Measurements from ENCODE around the gene SORCS1. TPM values are rescaled to one million over a fixed set of nuclear protein-coding genes. Genes with fewer than 3 reads are reported as not detected.

The SORCS1 gene
- total RNA-seq, 2 experiments from 2014 or later = not detected

DNA sequence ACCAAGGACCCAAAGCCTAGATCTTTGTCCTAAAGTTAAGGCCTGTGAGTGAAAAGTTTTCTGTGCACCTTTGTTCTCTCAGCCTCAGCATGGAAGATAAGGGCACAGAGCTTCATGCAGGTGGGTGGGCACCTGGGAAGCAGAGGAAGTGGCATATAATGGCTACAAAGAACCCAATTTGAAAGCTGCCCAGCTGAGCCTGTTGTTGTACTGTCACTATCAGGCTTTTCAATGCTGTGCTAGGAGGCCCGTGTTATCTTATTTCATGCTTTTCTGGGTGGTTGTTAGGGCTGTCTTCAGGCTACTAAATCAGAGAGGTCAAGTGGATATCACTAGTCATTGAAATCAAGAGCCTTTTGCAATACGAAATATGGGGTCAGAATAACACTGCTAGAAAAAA is 443.8 kb downstream of the SORCS1 start:
- TF ChIP-seq, protein P1, sequence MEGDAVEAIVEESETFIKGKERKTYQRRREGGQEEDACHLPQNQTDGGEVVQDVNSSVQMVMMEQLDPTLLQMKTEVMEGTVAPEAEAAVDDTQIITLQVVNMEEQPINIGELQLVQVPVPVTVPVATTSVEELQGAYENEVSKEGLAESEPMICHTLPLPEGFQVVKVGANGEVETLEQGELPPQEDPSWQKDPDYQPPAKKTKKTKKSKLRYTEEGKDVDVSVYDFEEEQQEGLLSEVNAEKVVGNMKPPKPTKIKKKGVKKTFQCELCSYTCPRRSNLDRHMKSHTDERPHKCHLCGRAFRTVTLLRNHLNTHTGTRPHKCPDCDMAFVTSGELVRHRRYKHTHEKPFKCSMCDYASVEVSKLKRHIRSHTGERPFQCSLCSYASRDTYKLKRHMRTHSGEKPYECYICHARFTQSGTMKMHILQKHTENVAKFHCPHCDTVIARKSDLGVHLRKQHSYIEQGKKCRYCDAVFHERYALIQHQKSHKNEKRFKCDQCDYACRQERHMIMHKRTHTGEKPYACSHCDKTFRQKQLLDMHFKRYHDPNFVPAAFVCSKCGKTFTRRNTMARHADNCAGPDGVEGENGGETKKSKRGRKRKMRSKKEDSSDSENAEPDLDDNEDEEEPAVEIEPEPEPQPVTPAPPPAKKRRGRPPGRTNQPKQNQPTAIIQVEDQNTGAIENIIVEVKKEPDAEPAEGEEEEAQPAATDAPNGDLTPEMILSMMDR (IDR thresholded peaks at IDR 0.05) = no peak
- no peaks in the 10 kb centered on the region for H3K36me3 Mint-ChIP-seq (ENCODE audit: low read depth)
- ChIA-PET POLR2A (interaction anchor here (0.5 kb wide), 1 partner anchor 362 kb away, joined by 3 read pairs; no protein-coding TSS in a partner anchor), CTCF (interaction anchor here (2.3 kb wide), 1 partner anchor 9 kb away, joined by 7 read pairs; no protein-coding TSS in a partner anchor)
- intact Hi-C loops (cut with micrococcal nuclease) = no loop called here
- H3K4me1 Mint-ChIP-seq (ENCODE audit: low read depth) = no peaks in the 10 kb centered on the region
- DNase-seq = no peak
- H3K4me3 Mint-ChIP-seq = no peak overlapping the region
- no peaks in the 10 kb centered on the region for H3K27me3 Mint-ChIP-seq
- no peak overlapping the region for H3K27ac Mint-ChIP-seq
- H3K9me3 Mint-ChIP-seq = peaks cover 3% of the 10 kb centered on the region
- ATAC-seq = no peak

DNA sequence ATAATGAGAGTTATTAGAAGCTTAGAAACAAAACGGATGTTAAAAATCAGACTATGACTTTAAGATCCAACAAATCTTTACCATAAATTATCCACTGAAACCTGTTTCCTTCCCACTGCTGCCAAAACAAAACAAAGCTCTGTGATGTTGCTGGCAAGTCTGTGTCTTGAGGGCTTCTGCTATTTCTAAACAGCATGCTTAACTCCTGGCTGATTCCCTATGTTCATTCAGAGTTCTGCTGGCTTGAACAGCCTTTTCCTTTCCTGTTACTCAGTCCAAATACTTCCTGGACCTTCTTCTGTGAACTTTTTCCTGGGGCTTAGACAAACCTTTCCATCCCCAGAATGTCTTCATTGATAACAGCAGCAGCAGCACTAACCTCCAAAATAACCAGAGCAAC is 448.1 kb downstream of the SORCS1 start:
- Mint-ChIP-seq H3K27me3 (no peaks in the 10 kb centered on the region), H3K36me3 (ENCODE audit: low read depth) (no peaks in the 10 kb centered on the region), H3K9me3 (peaks cover 1% of the 10 kb centered on the region), H3K4me1 (ENCODE audit: low read depth) (no peaks in the 10 kb centered on the region), H3K27ac (no peak overlapping the region), H3K4me3 (no peak overlapping the region)
- POLR2A ChIA-PET = no interaction called here
- TF ChIP-seq, protein P1 (IDR thresholded peaks at IDR 0.05) = no peak
- no peak for DNase-seq
- CTCF ChIA-PET = interaction anchor here (2.1 kb wide), 1 partner anchor 11 kb away, joined by 6 read pairs; no protein-coding TSS in a partner anchor
- no peak for ATAC-seq
- intact Hi-C loops (cut with micrococcal nuclease) = no loop called here

DNA sequence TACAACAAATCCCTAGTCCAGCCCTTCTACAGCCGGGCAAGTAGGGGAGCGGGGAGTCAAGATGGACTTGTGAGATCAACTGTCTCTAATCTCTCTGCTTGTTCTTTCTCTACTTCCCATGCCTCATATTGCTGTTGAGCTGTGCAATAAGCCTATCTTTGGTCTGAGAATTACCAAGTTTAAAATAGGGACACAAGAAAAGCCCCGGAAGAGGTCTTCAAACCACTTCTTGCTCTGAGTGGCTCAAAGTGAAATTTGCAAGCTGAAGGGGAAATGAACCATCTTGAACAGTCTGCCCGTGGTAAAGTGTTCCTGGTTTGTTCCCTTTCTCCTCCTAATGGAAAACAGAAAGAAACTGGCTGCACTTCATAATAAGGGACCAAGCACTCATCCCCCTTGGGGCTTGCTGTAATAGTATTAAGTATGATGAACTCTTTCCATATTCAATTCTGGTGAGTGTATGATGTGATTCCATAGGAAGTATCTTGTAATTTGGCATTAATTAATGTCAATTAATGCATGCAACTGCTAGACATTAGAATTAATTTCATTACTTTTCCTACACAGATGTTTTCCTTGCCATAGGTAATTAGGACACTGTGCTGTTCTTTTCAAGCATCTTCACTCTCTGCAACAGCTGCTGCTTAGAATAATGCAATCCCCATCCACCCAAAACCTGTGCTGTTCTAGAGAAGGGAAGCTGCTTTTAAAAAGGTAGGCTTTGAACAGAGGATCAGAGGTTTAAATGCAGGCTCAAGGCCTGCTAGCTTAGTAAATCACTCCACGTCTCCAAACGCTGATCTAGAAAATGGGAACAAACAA is 449.6 kb downstream of the SORCS1 start:
- intact Hi-C loops (cut with micrococcal nuclease) = no loop called here

DNA sequence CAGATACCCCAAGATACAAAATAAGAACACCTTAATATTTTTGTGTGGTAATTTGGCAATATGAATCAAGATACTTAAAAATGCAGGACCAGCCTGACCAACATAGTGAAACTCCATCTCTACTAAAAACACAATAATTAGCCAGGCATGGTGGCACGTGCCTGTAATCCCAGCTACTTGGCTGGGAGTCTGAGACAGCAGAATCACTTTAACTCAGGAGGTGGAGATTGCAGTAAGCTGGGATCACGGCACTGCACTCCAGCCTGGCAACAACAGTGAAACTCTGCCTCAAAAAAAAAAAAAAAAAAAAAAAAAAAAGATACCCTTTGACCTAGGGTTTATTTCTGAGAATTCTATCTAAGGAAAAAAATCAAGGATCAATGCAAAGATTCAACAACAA is 450.7 kb downstream of the SORCS1 start:
- H3K27me3 Mint-ChIP-seq = no peaks in the 10 kb centered on the region
- POLR2A ChIA-PET = no interaction called here
- intact Hi-C loops (cut with micrococcal nuclease) = no loop called here
- TF ChIP-seq, protein P1 (IDR thresholded peaks at IDR 0.05) = no peak
- H3K27ac Mint-ChIP-seq = no peak overlapping the region
- peaks cover 5% of the 10 kb centered on the region for H3K9me3 Mint-ChIP-seq
- H3K36me3 Mint-ChIP-seq (ENCODE audit: low read depth) = no peaks in the 10 kb centered on the region
- ATAC-seq = no peak
- H3K4me3 Mint-ChIP-seq = no peak overlapping the region
- no peak for DNase-seq
- H3K4me1 Mint-ChIP-seq (ENCODE audit: low read depth) = no peaks in the 10 kb centered on the region
- CTCF ChIA-PET = interaction anchor here (1.7 kb wide), 1 partner anchor 8 kb away, joined by 4 read pairs; no protein-coding TSS in a partner anchor

More for the DNA sequence above, 449.6 kb downstream of the SORCS1 start:
- DNase-seq = no peak
- TF ChIP-seq, protein P1 (IDR thresholded peaks at IDR 0.05) = no peak
- Mint-ChIP-seq H3K4me1 (ENCODE audit: low read depth) (no peaks in the 10 kb centered on the region), H3K27me3 (no peaks in the 10 kb centered on the region), H3K36me3 (ENCODE audit: low read depth) (no peaks in the 10 kb centered on the region), H3K4me3 (no peak overlapping the region), H3K27ac (no peak overlapping the region), H3K9me3 (peaks cover 6% of the 10 kb centered on the region)
- POLR2A ChIA-PET = no interaction called here
- ATAC-seq = no peak
- CTCF ChIA-PET = interaction anchor here (1.7 kb wide), 1 partner anchor 9 kb away, joined by 4 read pairs; no protein-coding TSS in a partner anchor

DNA sequence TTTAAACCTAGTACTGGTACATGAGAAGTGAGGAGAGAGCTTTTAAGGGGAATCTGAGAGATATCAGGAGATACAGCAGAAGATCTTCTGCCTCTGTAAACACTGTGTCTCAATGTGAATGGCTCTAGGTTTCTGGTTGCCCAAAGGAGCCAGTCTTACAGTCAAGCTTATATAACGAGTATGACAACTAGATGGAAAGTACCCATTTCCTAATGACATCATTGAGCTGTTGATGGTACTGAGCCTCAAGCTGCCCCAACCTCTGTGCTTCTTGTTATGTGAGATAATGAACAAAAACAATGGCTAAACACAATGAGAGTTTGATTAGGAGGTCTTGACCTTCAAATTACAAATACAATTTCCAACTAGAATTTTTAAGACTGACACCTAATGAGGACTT is 451.5 kb downstream of the SORCS1 start:
- H3K36me3 Mint-ChIP-seq (ENCODE audit: low read depth) = no peaks in the 10 kb centered on the region
- H3K4me3 Mint-ChIP-seq = no peak overlapping the region
- H3K9me3 Mint-ChIP-seq = peaks cover 5% of the 10 kb centered on the region
- CTCF ChIA-PET = interaction anchor here (1.7 to 2.3 kb wide), 2 partner anchors 10 to 88 kb away, joined by 4 to 11 read pairs; no protein-coding TSS in a partner anchor
- TF ChIP-seq, protein P1 (IDR thresholded peaks at IDR 0.05) = no peak
- ATAC-seq (no peak), DNase-seq (no peak)
- no peaks in the 10 kb centered on the region for H3K27me3 Mint-ChIP-seq
- POLR2A ChIA-PET = no interaction called here
- no peaks in the 10 kb centered on the region for H3K4me1 Mint-ChIP-seq (ENCODE audit: low read depth)
- no peak overlapping the region for H3K27ac Mint-ChIP-seq
- intact Hi-C loops (cut with micrococcal nuclease) = no loop called here

Measured in activated CD8-positive, alpha-beta T cell treated with anti-CD3 and anti-CD28 coated beads for 36 hours (primary cell).